Measurements from ENCODE around the gene C6orf120. TPM values are rescaled to one million over a fixed set of nuclear protein-coding genes. Genes with fewer than 3 reads are reported as not detected.

C6orf120 gene
- total and polyA plus RNA-seq, 2 of the 13 experiments (the other 11 are each of a cell fraction or from before 2014, with no cell fraction given): 21.7 to 29.9 TPM

- TF ChIP-seq E2F2 (CRISPR knock-in tag; IDR thresholded peaks at IDR 0.05; ENCODE audit: borderline replicate concordance) (no peak; the same call in 1 of the 2 replicates), GFI1 (CRISPR knock-in tag; IDR thresholded peaks at IDR 0.05; ENCODE audit: borderline replicate concordance) (no peak), EZH2 (conservative IDR thresholded peaks at IDR 0.05; ENCODE audit: low read depth, low read length) (no peak), ZNF746 (CRISPR knock-in tag; IDR thresholded peaks at IDR 0.05) (peak; percentile 64; the same call in 1 of the 2 replicates), MATR3 (CRISPR knock-in tag; IDR thresholded peaks at IDR 0.05) (no peak), MYPOP (CRISPR knock-in tag; IDR thresholded peaks at IDR 0.05) (peak; percentile 10; the same call in 1 of the 2 replicates), RFXAP (CRISPR knock-in tag; IDR thresholded peaks at IDR 0.05; ENCODE audit: borderline replicate concordance) (no peak), NFYC (CRISPR knock-in tag; IDR thresholded peaks at IDR 0.05) (no peak), ARNT (IDR thresholded peaks at IDR 0.05) (no peak), ZNF138 (CRISPR knock-in tag; IDR thresholded peaks at IDR 0.05; ENCODE audit: low read depth) (peak; percentile 97), SRY (CRISPR knock-in tag; IDR thresholded peaks at IDR 0.05) (peak; percentile 61), ZNF792 (CRISPR knock-in tag; IDR thresholded peaks at IDR 0.05) (peak; percentile 84; the same call in 1 of the 2 replicates), ZNF510 (CRISPR knock-in tag; IDR thresholded peaks at IDR 0.05; ENCODE audit: low read depth) (no peak), ATF6 (CRISPR knock-in tag; conservative IDR thresholded peaks at IDR 0.05) (0 out of 2 replicates have a peak, but pooled peaks have one; percentile 87), SRF (IDR thresholded peaks at IDR 0.05; ENCODE audit: low read depth, low read length) (no peak), ZBTB25 (CRISPR knock-in tag; IDR thresholded peaks at IDR 0.05) (no peak), ZBTB4 (CRISPR knock-in tag; IDR thresholded peaks at IDR 0.05; ENCODE audit: borderline replicate concordance) (peak; percentile 60; the same call in 1 of the 2 replicates), HBP1 (CRISPR knock-in tag; IDR thresholded peaks at IDR 0.05; ENCODE audit: low read depth) (no peak), ZNF350 (CRISPR knock-in tag; IDR thresholded peaks at IDR 0.05; ENCODE audit: borderline replicate concordance, low read depth) (no peak), PAF1 (CRISPR knock-in tag; IDR thresholded peaks at IDR 0.05) (no peak)
Observed at GRCh38 chr6:169724494-169725124, 22.7 kb downstream of the C6orf120 start, which contains the start of gene PHF10 (continued).
